T47D (cell line): ENCODE measurements around the gene SEPTIN8.
A peak's percentile ranks its signal among the peaks of the same experiment; 100 is the strongest.

Experiments
- DNase-seq, 2 experiments: peaks; one replicate each; pipeline versions ENCODE4 v3.0.0 to v3.0.0-alpha.2; 2011 to 2012; ENCODE audit warnings: low read depth in 1 of 2, low spot score in 1 of 2
- JUND ChIP-seq: IDR thresholded peaks from 2 replicates; pipeline ENCODE4 v1.6.1; 2012; ENCODE audit warnings: low read depth
- in situ Hi-C: cut with HindIII; loops from 2 replicates; pipeline ENCODE4 v1.10.0; 2016; ENCODE audit warnings: low sequenced_read_pairs, low pct_unique_long_range_greater_than_20kb

The SEPTIN8 gene

GRCh38 chr5:132773601-132774355 lies 3.3 kb downstream of the SEPTIN8 start:
- in situ Hi-C loops: no loop called here
- no peak for DNase-seq
- TF ChIP-seq JUND: no peak

- in situ Hi-C loops: no loop called here
- no peak for DNase-seq
- TF ChIP-seq JUND: no peak
Measured at GRCh38 chr5:132773114-132773513, 3.9 kb downstream of the SEPTIN8 start.

- DNase-seq: no peak
- TF ChIP-seq JUND: no peak
- in situ Hi-C loops: no loop called here
Measured at GRCh38 chr5:132772291-132773070, 4.6 kb downstream of the SEPTIN8 start.

DNA sequence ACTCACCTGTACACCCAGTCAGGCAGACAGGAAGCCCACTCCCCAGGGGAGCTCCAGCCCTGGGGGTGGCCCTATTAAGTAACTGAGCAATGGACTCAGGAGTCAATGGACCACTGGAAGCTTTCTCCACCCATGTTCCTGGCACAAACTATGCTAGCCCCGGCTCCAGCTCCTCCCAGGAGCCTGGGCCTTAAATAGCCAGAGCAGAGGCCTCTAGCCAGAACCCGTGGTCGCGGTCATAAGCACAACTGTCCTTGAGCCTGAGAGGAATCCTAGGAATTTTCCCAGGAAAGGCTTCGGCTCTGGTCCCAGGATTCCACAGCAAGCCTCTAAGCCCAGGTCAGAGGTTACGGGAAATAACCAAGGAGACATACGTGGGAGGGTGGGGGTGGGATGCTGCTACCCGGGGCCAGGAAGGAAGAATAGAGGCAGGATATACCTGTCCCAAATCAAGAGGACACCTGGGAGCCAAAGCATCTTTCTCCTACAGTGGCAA lies 5.5 kb downstream of the SEPTIN8 start:
- DNase-seq: peak in 1 of 2 experiments; percentile 69
- no peak for TF ChIP-seq JUND
- in situ Hi-C loops: no loop called here

- in situ Hi-C loops: no loop called here
- DNase-seq: no peak
- TF ChIP-seq JUND: no peak
Measured at GRCh38 chr5:132770476-132771159, 6.4 kb downstream of the SEPTIN8 start.

- in situ Hi-C loops: no loop called here
- no peak for DNase-seq
- TF ChIP-seq JUND: no peak
Measured at GRCh38 chr5:132768485-132768868, 8.6 kb downstream of the SEPTIN8 start.

- no peak for DNase-seq
- in situ Hi-C loops: no loop called here
- TF ChIP-seq JUND: no peak
Measured at GRCh38 chr5:132767150-132767549, 9.9 kb downstream of the SEPTIN8 start.

GRCh38 chr5:132766806-132767055 lies 10.3 kb downstream of the SEPTIN8 start:
- TF ChIP-seq JUND: no peak
- in situ Hi-C loops: no loop called here
- no peak for DNase-seq

GRCh38 chr5:132766020-132766805 lies 10.8 kb downstream of the SEPTIN8 start:
- in situ Hi-C loops: no loop called here
- TF ChIP-seq JUND: no peak
- no peak for DNase-seq

DNA sequence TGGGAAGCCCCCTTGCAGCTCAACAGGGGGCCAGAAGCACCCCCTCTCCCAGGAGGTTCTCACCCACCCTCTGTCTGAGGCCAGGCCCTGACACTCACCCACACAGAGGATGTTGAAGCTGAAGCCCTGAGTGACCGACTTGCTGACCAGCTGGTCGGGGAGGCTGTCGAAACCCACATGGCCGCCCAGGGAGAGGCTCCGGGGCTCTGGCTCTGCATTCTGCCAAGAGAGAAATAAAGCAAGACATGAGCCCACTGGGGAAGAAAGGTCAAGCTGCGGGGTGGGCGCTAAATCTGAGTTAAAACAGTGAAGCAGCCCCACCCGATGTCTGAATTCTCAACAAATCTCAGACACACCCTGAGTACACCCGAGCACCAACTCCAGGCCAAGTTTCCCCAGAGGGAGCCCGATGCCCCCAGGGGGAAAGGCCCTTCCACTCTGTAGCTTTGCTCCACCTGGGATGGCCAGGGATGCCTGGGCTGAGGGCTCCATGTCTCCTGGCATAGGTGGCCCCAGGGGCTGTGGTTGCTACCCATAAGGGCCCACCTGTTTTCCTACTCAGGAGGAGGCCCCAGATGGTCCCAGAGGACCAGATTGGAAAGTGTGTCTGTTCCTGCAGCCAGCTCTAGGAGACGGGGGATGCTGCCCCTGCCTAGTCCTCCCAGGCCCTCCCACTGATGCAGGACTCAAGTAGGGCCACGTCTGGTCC lies 11.6 kb downstream of the SEPTIN8 start:
- DNase-seq: no peak
- in situ Hi-C loops: no loop called here

GRCh38 chr5:132764671-132765238 lies 12.3 kb downstream of the SEPTIN8 start:
- TF ChIP-seq JUND: no peak
- in situ Hi-C loops: no loop called here
- no peak for DNase-seq

More for the DNA sequence above, 11.6 kb downstream of the SEPTIN8 start:
- TF ChIP-seq JUND: no peak
